ENCODE measurements around the gene LRRC39. TPM values are rescaled to one million over a fixed set of nuclear protein-coding genes. Genes with fewer than 3 reads are reported as not detected.

Gene LRRC39
- total and polyA plus RNA-seq, 8 donors = 0.45 to 2.9 (median 0.98) TPM; not detected in 3

DNA sequence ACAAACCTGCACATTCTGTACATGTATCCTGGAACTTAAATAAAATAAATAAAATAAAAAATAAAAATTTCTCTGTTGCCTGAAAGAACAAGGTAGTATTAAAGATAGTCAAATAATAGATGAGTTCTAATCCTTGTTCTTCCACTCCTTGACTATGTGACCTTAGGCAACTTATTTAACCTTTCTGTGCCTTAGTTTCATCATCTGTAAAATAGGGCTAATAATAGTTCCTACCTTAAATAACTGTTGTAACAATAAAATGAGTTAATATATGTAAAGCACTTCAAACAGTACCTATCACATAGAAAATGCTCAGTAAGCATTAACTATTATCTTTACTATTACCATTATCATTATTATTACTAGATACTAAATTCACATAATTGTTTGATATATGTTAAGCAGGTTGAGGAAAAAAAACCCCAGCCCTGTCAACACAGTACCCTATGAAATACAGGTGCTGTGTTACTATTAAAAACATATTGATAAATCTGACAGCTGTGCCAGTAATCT lies 68.4 kb downstream of the LRRC39 start:
- TF ChIP-seq POLR2A (IDR thresholded peaks at IDR 0.05) (no peak), EP300 (IDR thresholded peaks at IDR 0.05) (no peak), POLR2AphosphoS5 (IDR thresholded peaks at IDR 0.05) (no peak)
- TF ChIP-seq, protein P1, sequence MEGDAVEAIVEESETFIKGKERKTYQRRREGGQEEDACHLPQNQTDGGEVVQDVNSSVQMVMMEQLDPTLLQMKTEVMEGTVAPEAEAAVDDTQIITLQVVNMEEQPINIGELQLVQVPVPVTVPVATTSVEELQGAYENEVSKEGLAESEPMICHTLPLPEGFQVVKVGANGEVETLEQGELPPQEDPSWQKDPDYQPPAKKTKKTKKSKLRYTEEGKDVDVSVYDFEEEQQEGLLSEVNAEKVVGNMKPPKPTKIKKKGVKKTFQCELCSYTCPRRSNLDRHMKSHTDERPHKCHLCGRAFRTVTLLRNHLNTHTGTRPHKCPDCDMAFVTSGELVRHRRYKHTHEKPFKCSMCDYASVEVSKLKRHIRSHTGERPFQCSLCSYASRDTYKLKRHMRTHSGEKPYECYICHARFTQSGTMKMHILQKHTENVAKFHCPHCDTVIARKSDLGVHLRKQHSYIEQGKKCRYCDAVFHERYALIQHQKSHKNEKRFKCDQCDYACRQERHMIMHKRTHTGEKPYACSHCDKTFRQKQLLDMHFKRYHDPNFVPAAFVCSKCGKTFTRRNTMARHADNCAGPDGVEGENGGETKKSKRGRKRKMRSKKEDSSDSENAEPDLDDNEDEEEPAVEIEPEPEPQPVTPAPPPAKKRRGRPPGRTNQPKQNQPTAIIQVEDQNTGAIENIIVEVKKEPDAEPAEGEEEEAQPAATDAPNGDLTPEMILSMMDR (IDR thresholded peaks at IDR 0.05) = no peak
- no peak for DNase-seq
- Histone ChIP-seq H3K27me3 (no peaks in the 10 kb centered on the region), H3K36me3 (peaks cover 6 to 48% (median 35%) of the 10 kb centered on the region in 4 donors), H3K4me3 (no peak overlapping the region), H3K9me3 (no peaks in the 10 kb centered on the region), H3K4me1 (no peaks in the 10 kb centered on the region), H3K27ac (no peak overlapping the region)
- intact Hi-C loops (cut with DNase I; ENCODE audit: low total_unique reads) = no loop called here

DNA sequence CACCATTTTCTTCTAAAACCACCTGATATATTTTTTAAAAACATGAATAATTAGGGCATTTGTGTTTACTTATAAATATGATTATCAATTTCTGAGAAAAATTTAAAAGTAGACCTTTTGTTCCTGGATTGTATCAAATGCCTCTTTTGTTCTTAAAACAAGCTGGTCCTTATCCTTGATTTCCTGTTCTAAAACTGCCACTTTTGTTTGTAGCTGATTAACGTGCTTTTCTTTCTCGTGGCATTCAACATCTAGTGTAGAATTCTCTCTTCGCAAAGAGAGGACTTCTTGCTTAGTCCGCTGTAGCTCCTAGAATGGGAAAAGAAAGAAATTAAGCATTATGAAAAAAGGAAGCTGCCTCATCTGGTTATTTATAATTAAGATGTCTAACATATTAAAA lies 70.4 kb downstream of the LRRC39 start:
- intact Hi-C loops (cut with DNase I; ENCODE audit: low total_unique reads) = no loop called here
- peaks cover 13 to 59% (median 52%) of the 10 kb centered on the region in 4 donors for H3K36me3 ChIP-seq
- WGBS, 5 donors = 78 to 89% (median 81%) methylated on average over 4 of the region's 4 CpGs

DNA sequence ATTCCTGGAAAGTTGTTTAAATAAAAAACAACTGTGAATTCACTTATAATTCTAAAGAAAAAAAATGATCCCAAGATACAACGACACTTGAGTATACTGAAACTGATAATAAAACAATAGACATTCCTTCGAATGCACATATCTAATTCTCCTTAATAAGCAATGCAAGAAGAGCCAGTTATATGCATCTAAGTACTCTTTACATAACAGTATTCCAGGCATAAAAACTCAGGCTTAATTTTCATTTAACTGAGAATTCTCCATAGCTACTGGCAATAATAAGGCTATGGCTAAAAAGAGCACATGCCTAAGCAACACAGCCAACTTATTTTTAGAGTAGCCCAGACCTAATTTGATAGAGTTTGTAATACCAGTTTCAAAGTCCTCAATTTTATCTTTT lies 76.5 kb downstream of the LRRC39 start:
- Histone ChIP-seq H3K9me3 (no peaks in the 10 kb centered on the region), H3K27me3 (no peaks in the 10 kb centered on the region), H3K27ac (no peak overlapping the region), H3K36me3 (peaks cover 13 to 70% (median 58%) of the 10 kb centered on the region in 4 donors), H3K4me3 (no peak overlapping the region), H3K4me1 (no peaks in the 10 kb centered on the region)
- DNase-seq = no peak
- WGBS, 5 donors = 81 to 90% (median 86%) methylated on average over 2 of the region's 2 CpGs
- intact Hi-C loops (cut with DNase I; ENCODE audit: low total_unique reads) = no loop called here
- no peak for TF ChIP-seq EP300 (IDR thresholded peaks at IDR 0.05)
- TF ChIP-seq, protein P1 (IDR thresholded peaks at IDR 0.05) = no peak
- no peak for TF ChIP-seq POLR2AphosphoS5 (IDR thresholded peaks at IDR 0.05)
- TF ChIP-seq POLR2A (IDR thresholded peaks at IDR 0.05) = no peak

More for the DNA sequence above, 70.4 kb downstream of the LRRC39 start:
- Histone ChIP-seq H3K4me1 (no peaks in the 10 kb centered on the region), H3K4me3 (no peak overlapping the region), H3K27me3 (no peaks in the 10 kb centered on the region), H3K27ac (no peak overlapping the region), H3K9me3 (no peaks in the 10 kb centered on the region)
- TF ChIP-seq POLR2AphosphoS5 (IDR thresholded peaks at IDR 0.05) (no peak), EP300 (IDR thresholded peaks at IDR 0.05) (no peak), POLR2A (IDR thresholded peaks at IDR 0.05) (no peak)
- TF ChIP-seq, protein P1 (IDR thresholded peaks at IDR 0.05) = no peak
- DNase-seq = no peak

DNA sequence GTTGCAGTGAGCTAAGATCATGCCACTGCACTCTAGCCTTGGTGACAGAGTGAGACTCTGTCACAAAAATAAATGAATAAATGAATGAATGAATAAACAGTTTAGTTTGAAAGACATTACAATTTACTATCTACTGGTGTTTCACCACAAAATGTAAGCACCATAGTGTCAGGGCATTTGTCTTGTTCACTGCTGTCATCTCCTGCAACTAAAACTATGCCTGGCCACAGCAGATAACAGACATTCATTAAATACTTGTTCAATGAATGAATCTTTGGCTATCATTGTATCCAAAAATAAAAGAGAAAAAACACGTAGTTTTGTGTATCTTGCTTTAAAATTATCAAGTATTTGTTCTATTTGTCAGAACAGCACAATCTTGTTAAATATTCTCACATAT lies 77.9 kb downstream of the LRRC39 start:
- DNase-seq = no peak
- Histone ChIP-seq H3K4me1 (no peaks in the 10 kb centered on the region), H3K36me3 (peaks cover 11 to 66% (median 48%) of the 10 kb centered on the region in 4 donors), H3K27ac (no peak overlapping the region), H3K9me3 (no peaks in the 10 kb centered on the region), H3K27me3 (no peaks in the 10 kb centered on the region), H3K4me3 (no peak overlapping the region)
- intact Hi-C loops (cut with DNase I; ENCODE audit: low total_unique reads) = no loop called here
- WGBS, 5 donors = 66 to 79% (median 69%) methylated on average over 1 of the region's 1 CpG
- TF ChIP-seq POLR2AphosphoS5 (IDR thresholded peaks at IDR 0.05) = no peak

Small RNA genes lying within 50 kb of the gene (small RNA-seq; reads per million reads assigned to genes)
- gene AC093019.1 (0 reads per million in 4 donors), gene RPL23AP90 (0 reads per million in 4 donors)

Other genes with a start within 250 kb of the LRRC39 start
- 100 to 1,000 TPM in 2 of 5 donors, 10 to 100 TPM in 3; 37.1 to 206 (median 83.6) TPM for gene SLC35A3, start 208.3 kb downstream of the LRRC39 start, total RNA-seq
- gene SLC35A3, start 208.3 kb downstream of the LRRC39 start, polyA plus RNA-seq = 10 to 100 TPM in 1 of 3 donors, 1 to 10 TPM in 2; 5.7 to 12.4 (median 9.6) TPM
- gene SASS6, start 45.3 kb downstream of the LRRC39 start, total RNA-seq = 1 to 10 TPM; 2.3 to 6.1 (median 4.7) TPM
- gene SASS6, start 45.3 kb downstream of the LRRC39 start, polyA plus RNA-seq = 1 to 10 TPM in 2 of 3 donors, under 1 TPM in 1; 0.87 to 2.0 (median 1.7) TPM
- gene TRMT13, start 45.1 kb downstream of the LRRC39 start, total RNA-seq = 10 to 100 TPM in 2 of 5 donors, 1 to 10 TPM in 3; 2.7 to 42.0 (median 5.5) TPM
- 10 to 100 TPM in 1 of 3 donors, 1 to 10 TPM in 2; 5.1 to 11.5 (median 6.0) TPM for gene TRMT13, start 45.1 kb downstream of the LRRC39 start, polyA plus RNA-seq
- gene DBT, start 71.6 kb upstream of the LRRC39 start, total RNA-seq = 10 to 100 TPM in 2 of 5 donors, 1 to 10 TPM in 2, under 1 TPM in 1; 0.87 to 22.3 (median 7.7) TPM
- 1 to 10 TPM; 4.5 to 6.1 (median 5.8) TPM for gene DBT, start 71.6 kb upstream of the LRRC39 start, polyA plus RNA-seq
- gene RTCA, start 88.0 kb upstream of the LRRC39 start, total RNA-seq = 10 to 100 TPM; 16.5 to 51.9 (median 19.8) TPM
- 10 to 100 TPM; 22.1 to 29.6 (median 22.6) TPM for gene RTCA, start 88.0 kb upstream of the LRRC39 start, polyA plus RNA-seq
- gene CDC14A, start 174.2 kb upstream of the LRRC39 start, total RNA-seq = 10 to 100 TPM in 4 of 5 donors, 1 to 10 TPM in 1; 9.4 to 31.0 (median 27.2) TPM
- gene CDC14A, start 174.2 kb upstream of the LRRC39 start, polyA plus RNA-seq = 1 to 10 TPM; 2.1 to 6.0 (median 3.7) TPM

All from stomach (tissue), 9 donors.